WTC11 (cell line): ENCODE data around the gene TTL. TPM values are rescaled to one million over a fixed set of nuclear protein-coding genes. Genes with fewer than 3 reads are reported as not detected.

Source experiments
- ATAC-seq: fragments of 200-7000 bp; cut with Tn5 transposase; 2 replicates; pipeline ENCODE4 v1.10.0; 2021; ENCODE audit warnings: mild to moderate bottlenecking, moderate library complexity
- CTCF ChIA-PET: fragments of 300-600 bp; sonication (Branson Sonifier 250); formaldehyde crosslinking; loops from one replicate; lab custom pipeline; 2021; ENCODE audit warnings: antibody characterized with exemption; lab: Charles Lee
- POLR2A ChIA-PET: fragments of 350-600 bp; sonication (Branson Sonifier 250); formaldehyde crosslinking; loops from one replicate; lab custom pipeline; 2021; ENCODE audit warnings: antibody characterized with exemption; lab: Charles Lee
- DNase-seq: peaks from one replicate; pipeline ENCODE4 v3.0.0; 2021; ENCODE audit warnings: low spot score
- H3K27ac Mint-ChIP-seq: 2 replicates; pipeline ENCODE4 v1.8.0; 2021; ENCODE audit warnings: mixed read lengths
- H3K27me3 Mint-ChIP-seq: 2 replicates; pipeline ENCODE4 v1.8.0; 2021; ENCODE audit warnings: low read depth, mild to moderate bottlenecking, moderate library complexity, mixed read lengths
- H3K36me3 Mint-ChIP-seq: 2 replicates; pipeline ENCODE4 v1.8.0; 2021; ENCODE audit warnings: mixed read lengths
- H3K4me1 Mint-ChIP-seq: 2 replicates; pipeline ENCODE4 v1.8.0; 2022; ENCODE audit warnings: mixed read lengths
- H3K4me3 Mint-ChIP-seq: 2 replicates; pipeline ENCODE4 v1.8.0; 2021; ENCODE audit warnings: mild to moderate bottlenecking, moderate library complexity, mixed read lengths
- H3K9me3 Mint-ChIP-seq: 2 replicates; pipeline ENCODE4 v1.8.0; 2021; ENCODE audit warnings: mixed read lengths
- ARID4B ChIP-seq: sonication (generic); formaldehyde crosslinking; IDR thresholded peaks from 2 replicates; pipeline ENCODE4 v1.8.0; 2023; ENCODE audit warnings: missing genetic modification reagents, mild to moderate bottlenecking, borderline replicate concordance
- CBFB ChIP-seq: sonication (generic); formaldehyde crosslinking; IDR thresholded peaks from 2 replicates; pipeline ENCODE4 v1.8.1; 2022; ENCODE audit warnings: mild to moderate bottlenecking, low read depth, missing genetic modification reagents
- ETV6 ChIP-seq: sonication (generic); formaldehyde crosslinking; IDR thresholded peaks from 2 replicates; pipeline ENCODE4 v1.8.1; 2022; ENCODE audit warnings: mild to moderate bottlenecking, missing genetic modification reagents
- FOXJ3 ChIP-seq: sonication (generic); formaldehyde crosslinking; IDR thresholded peaks from 2 replicates; pipeline ENCODE4 v1.9.0; 2021; ENCODE audit warnings: missing genetic modification reagents, mild to moderate bottlenecking, borderline replicate concordance
- GABPB1 ChIP-seq: sonication (generic); formaldehyde crosslinking; IDR thresholded peaks from 2 replicates; pipeline ENCODE4 v1.8.1; 2023; ENCODE audit warnings: mild to moderate bottlenecking, missing genetic modification reagents
- HMGA2 ChIP-seq: fragments of 250-450 bp; sonication (Bioruptor Pico); IDR thresholded peaks from 2 replicates; pipeline ENCODE4 v1.4.0; 2021; ENCODE audit warnings: mild to moderate bottlenecking, moderate library complexity
- IRF2 ChIP-seq: sonication (generic); formaldehyde crosslinking; IDR thresholded peaks from 2 replicates; pipeline ENCODE4 v1.8.0; 2022; ENCODE audit warnings: low read depth, missing genetic modification reagents, borderline replicate concordance
- JAZF1 ChIP-seq: fragments of 250-450 bp; sonication (Bioruptor Pico); IDR thresholded peaks from 2 replicates; pipeline ENCODE4 v1.9.0; 2021; ENCODE audit warnings: moderate library complexity, mild to moderate bottlenecking, inconsistent platforms
- PRRX2 ChIP-seq: fragments of 250-450 bp; sonication (Bioruptor Pico); IDR thresholded peaks from 2 replicates; pipeline ENCODE4 v1.8.0; 2021; ENCODE audit warnings: mild to moderate bottlenecking
- SP1 ChIP-seq: sonication (generic); formaldehyde crosslinking; conservative IDR thresholded peaks from 2 replicates; pipeline ENCODE4 v1.8.1; 2022; ENCODE audit warnings: missing genetic modification reagents
- ZNF219 ChIP-seq: sonication (generic); formaldehyde crosslinking; IDR thresholded peaks from 2 replicates; pipeline ENCODE4 v1.8.0; 2023; ENCODE audit warnings: missing genetic modification reagents, mild to moderate bottlenecking, borderline replicate concordance
- ZNF396 ChIP-seq: fragments of 250-450 bp; sonication (Bioruptor Pico); IDR thresholded peaks from 2 replicates; pipeline ENCODE4 v1.8.0; 2021; ENCODE audit warnings: mild to moderate bottlenecking, moderate library complexity, borderline replicate concordance
- ZNF425 ChIP-seq: fragments of 250-450 bp; sonication (Bioruptor Pico); conservative IDR thresholded peaks from 2 replicates; pipeline ENCODE4 v1.9.0; 2021; ENCODE audit warnings: mild to moderate bottlenecking
- ZNF671 ChIP-seq: fragments of 250-450 bp; sonication (Bioruptor Pico); IDR thresholded peaks from 2 replicates; pipeline ENCODE4 v1.8.0; 2021; ENCODE audit warnings: mild to moderate bottlenecking
- total RNA-seq: library from RNA; stranded (reverse); gene quantifications from 3 replicates; pipeline ENCODE4 v1.2.3, GENCODE V29; 2021
- TF ChIP-seq, protein P1 (sequence below): sonication (generic); formaldehyde crosslinking; IDR thresholded peaks from 2 replicates; pipeline ENCODE4 v1.8.0; 2023; ENCODE audit warnings: missing genetic modification reagents
- TF ChIP-seq, protein P2 (sequence below): fragments of 250-450 bp; sonication (Bioruptor Pico); IDR thresholded peaks from 2 replicates; pipeline ENCODE4 v1.9.0; 2021; ENCODE audit warnings: mild to moderate bottlenecking, borderline replicate concordance
- TF ChIP-seq, protein P3 (sequence below): fragments of 250-450 bp; sonication (Bioruptor Pico); IDR thresholded peaks from 2 replicates; pipeline ENCODE4 v1.9.0; 2021; ENCODE audit warnings: mild to moderate bottlenecking
- TF ChIP-seq, protein P4 (sequence below): fragments of 250-450 bp; sonication (Bioruptor Pico); IDR thresholded peaks from 2 replicates; pipeline ENCODE4 v1.9.0; 2021; ENCODE audit warnings: moderate library complexity, mild to moderate bottlenecking, inconsistent platforms, borderline replicate concordance

The TTL gene
- total RNA-seq, 1 experiment from 2014 or later, result 44.2 TPM

- no peak overlapping the region for H3K4me3 Mint-ChIP-seq
- no peaks in the 10 kb centered on the region for H3K36me3 Mint-ChIP-seq
- no peaks in the 10 kb centered on the region; the same call in 1 of the 2 replicates for H3K27me3 Mint-ChIP-seq
- H3K9me3 Mint-ChIP-seq, result no peaks in the 10 kb centered on the region
- ATAC-seq, result no peak
- no peaks in the 10 kb centered on the region; the same call in 1 of the 2 replicates for H3K4me1 Mint-ChIP-seq
- H3K27ac Mint-ChIP-seq, result no peak overlapping the region
- TF ChIP-seq ZNF671 (CRISPR knock-in tag), result no peak
- no peak for TF ChIP-seq PRRX2 (CRISPR knock-in tag)
- TF ChIP-seq GABPB1, result no peak
- no peak for TF ChIP-seq ZNF396 (CRISPR knock-in tag)
- TF ChIP-seq, protein P1, sequence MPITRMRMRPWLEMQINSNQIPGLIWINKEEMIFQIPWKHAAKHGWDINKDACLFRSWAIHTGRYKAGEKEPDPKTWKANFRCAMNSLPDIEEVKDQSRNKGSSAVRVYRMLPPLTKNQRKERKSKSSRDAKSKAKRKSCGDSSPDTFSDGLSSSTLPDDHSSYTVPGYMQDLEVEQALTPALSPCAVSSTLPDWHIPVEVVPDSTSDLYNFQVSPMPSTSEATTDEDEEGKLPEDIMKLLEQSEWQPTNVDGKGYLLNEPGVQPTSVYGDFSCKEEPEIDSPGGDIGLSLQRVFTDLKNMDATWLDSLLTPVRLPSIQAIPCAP (CRISPR knock-in tag), result no peak
- no peak for TF ChIP-seq ZNF425 (CRISPR knock-in tag)
- TF ChIP-seq ZNF219 (CRISPR knock-in tag), result no peak
- no peak for TF ChIP-seq ARID4B (CRISPR knock-in tag)
- TF ChIP-seq, protein P2, sequence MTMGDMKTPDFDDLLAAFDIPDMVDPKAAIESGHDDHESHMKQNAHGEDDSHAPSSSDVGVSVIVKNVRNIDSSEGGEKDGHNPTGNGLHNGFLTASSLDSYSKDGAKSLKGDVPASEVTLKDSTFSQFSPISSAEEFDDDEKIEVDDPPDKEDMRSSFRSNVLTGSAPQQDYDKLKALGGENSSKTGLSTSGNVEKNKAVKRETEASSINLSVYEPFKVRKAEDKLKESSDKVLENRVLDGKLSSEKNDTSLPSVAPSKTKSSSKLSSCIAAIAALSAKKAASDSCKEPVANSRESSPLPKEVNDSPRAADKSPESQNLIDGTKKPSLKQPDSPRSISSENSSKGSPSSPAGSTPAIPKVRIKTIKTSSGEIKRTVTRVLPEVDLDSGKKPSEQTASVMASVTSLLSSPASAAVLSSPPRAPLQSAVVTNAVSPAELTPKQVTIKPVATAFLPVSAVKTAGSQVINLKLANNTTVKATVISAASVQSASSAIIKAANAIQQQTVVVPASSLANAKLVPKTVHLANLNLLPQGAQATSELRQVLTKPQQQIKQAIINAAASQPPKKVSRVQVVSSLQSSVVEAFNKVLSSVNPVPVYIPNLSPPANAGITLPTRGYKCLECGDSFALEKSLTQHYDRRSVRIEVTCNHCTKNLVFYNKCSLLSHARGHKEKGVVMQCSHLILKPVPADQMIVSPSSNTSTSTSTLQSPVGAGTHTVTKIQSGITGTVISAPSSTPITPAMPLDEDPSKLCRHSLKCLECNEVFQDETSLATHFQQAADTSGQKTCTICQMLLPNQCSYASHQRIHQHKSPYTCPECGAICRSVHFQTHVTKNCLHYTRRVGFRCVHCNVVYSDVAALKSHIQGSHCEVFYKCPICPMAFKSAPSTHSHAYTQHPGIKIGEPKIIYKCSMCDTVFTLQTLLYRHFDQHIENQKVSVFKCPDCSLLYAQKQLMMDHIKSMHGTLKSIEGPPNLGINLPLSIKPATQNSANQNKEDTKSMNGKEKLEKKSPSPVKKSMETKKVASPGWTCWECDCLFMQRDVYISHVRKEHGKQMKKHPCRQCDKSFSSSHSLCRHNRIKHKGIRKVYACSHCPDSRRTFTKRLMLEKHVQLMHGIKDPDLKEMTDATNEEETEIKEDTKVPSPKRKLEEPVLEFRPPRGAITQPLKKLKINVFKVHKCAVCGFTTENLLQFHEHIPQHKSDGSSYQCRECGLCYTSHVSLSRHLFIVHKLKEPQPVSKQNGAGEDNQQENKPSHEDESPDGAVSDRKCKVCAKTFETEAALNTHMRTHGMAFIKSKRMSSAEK (CRISPR knock-in tag), result no peak
- TF ChIP-seq, protein P3, sequence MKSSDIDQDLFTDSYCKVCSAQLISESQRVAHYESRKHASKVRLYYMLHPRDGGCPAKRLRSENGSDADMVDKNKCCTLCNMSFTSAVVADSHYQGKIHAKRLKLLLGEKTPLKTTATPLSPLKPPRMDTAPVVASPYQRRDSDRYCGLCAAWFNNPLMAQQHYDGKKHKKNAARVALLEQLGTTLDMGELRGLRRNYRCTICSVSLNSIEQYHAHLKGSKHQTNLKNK (CRISPR knock-in tag), result no peak
- TF ChIP-seq, all 79 proteins: peak for 0
- no peak for DNase-seq
- ChIA-PET CTCF (interaction anchor here (1.4 kb wide), 1 partner anchor 340 kb away, joined by 4 read pairs; no protein-coding TSS in a partner anchor), POLR2A (interaction anchor here (0.6 kb wide), 1 partner anchor 538 kb away, joined by 3 read pairs; no protein-coding TSS in a partner anchor)
Measured at GRCh38 chr2:112462178-112462577, 19.8 kb upstream of the TTL start.

DNA sequence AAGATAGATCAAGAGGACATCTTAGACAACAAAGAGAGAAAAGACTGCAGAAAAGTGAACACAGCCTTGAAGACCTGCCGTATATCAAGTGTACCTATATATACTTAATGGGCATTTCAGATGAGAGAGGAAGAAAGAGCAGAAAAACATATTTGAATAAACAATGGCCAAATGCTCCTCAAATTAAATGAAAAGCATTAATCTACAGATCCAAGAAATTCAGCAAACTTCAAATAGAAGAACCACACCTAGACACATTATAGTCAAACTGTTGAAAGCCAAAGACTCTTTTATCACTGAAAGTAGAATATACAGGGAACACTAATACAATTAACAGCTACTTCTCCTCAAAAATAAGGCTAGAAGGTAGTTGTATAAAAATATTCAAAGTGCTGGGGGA, 18.7 kb upstream of the TTL start:
- ChIA-PET POLR2A (no interaction called here), CTCF (no interaction called here)
- Mint-ChIP-seq H3K36me3 (no peaks in the 10 kb centered on the region), H3K9me3 (no peaks in the 10 kb centered on the region), H3K27me3 (no peaks in the 10 kb centered on the region; the same call in 1 of the 2 replicates), H3K27ac (no peak overlapping the region), H3K4me1 (no peaks in the 10 kb centered on the region; the same call in 1 of the 2 replicates), H3K4me3 (no peak overlapping the region)
- ATAC-seq (no peak), DNase-seq (no peak)
- no peak for TF ChIP-seq ZNF425 (CRISPR knock-in tag)
- TF ChIP-seq, protein P1 (CRISPR knock-in tag), result no peak
- TF ChIP-seq, protein P4, sequence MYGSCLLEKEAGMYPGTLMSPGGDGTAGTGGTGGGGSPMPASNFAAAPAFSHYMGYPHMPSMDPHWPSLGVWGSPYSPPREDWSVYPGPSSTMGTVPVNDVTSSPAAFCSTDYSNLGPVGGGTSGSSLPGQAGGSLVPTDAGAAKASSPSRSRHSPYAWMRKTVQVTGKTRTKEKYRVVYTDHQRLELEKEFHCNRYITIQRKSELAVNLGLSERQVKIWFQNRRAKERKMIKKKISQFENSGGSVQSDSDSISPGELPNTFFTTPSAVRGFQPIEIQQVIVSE (CRISPR knock-in tag), result no peak
- TF ChIP-seq FOXJ3, result no peak
- no peak for TF ChIP-seq GABPB1
- no peak for TF ChIP-seq ETV6
- TF ChIP-seq JAZF1 (CRISPR knock-in tag), result no peak
- TF ChIP-seq HMGA2, result no peak
- TF ChIP-seq SP1 (CRISPR knock-in tag), result no peak
- no peak for TF ChIP-seq IRF2
- TF ChIP-seq CBFB (CRISPR knock-in tag), result no peak
